Endothelial cell of umbilical vein (primary cell): ENCODE measurements around the gene NDUFA6.
"Not testable (repeated sequence)": the region's sequence is repeated elsewhere in the genome, so short reads cannot be mapped to it uniquely, and the experiment has no call there.

Experiments
- EZH2 ChIP-seq: IDR thresholded peaks from 2 replicates; pipeline ENCODE4 v1.6.1; 2012; ENCODE audit warnings: borderline replicate concordance, low read depth, mild to moderate bottlenecking, moderate library complexity, low read length, inconsistent platforms; ENCODE audit not compliant: severe bottlenecking
- FOS ChIP-seq: IDR thresholded peaks from 2 replicates; pipeline ENCODE4 v1.6.1; 2011; ENCODE audit warnings: mild to moderate bottlenecking, low read length, moderate library complexity, borderline replicate concordance; ENCODE audit not compliant: insufficient read depth
- JUN ChIP-seq: IDR thresholded peaks from 2 replicates; pipeline ENCODE4 v1.6.1; 2011; ENCODE audit warnings: borderline replicate concordance, low read depth; ENCODE audit not compliant: insufficient read length, insufficient read depth
- MYC ChIP-seq: IDR thresholded peaks from one replicate; pipeline ENCODE4 v1.6.1; 2011; ENCODE audit warnings: mild to moderate bottlenecking, low read depth, low read length
- POLR2A ChIP-seq: IDR thresholded peaks from 2 replicates; pipeline ENCODE4 v1.6.1; 2012; ENCODE audit warnings: low read depth, mild to moderate bottlenecking, control low read depth, low read length
- POLR2AphosphoS5 ChIP-seq: IDR thresholded peaks from 2 replicates; pipeline ENCODE4 v1.6.1; 2012; ENCODE audit warnings: low read depth, mild to moderate bottlenecking, control low read depth, low read length, moderate library complexity; ENCODE audit not compliant: insufficient read depth
- TF ChIP-seq, protein P1 (sequence below), 2 donors: IDR thresholded peaks; 1 replicate in 1 of 2; 2 replicates in 1 of 2; pipeline ENCODE4 v1.5.1; 2011; ENCODE audit warnings: low read length in 2 of 2, mild to moderate bottlenecking in 2 of 2, moderate library complexity in 2 of 2, control low read depth in 1 of 2, inconsistent platforms in 1 of 2, low read depth in 1 of 2; ENCODE audit not compliant: insufficient read depth in 1 of 2; ENCODE audit errors: extremely low read depth in 1 of 2
- TF ChIP-seq, protein P2 (sequence below): IDR thresholded peaks from 2 replicates; pipeline ENCODE4 v1.6.1; 2011; ENCODE audit not compliant: insufficient read depth, insufficient read length

DNA sequence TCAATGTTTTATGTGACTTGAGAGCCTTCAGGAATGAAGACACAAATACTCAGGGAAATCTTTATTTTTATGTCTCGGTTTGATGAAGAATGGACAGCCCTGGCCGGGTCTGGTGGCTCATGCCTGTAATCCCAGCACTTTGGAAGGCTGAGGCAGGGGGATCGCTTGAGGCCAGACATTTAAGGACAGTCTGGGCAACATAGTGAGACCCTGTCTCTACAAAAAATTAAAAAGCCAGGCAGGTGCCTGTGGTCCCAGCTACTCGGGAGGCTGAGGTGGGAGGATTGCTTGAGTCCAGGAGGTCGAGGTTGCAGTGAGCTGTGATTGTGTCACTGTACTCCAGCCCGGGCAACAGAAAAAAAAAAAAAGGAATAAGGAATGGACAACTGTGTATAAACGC lies 19.1 kb downstream of the NDUFA6 start:
- TF ChIP-seq, protein P1, sequence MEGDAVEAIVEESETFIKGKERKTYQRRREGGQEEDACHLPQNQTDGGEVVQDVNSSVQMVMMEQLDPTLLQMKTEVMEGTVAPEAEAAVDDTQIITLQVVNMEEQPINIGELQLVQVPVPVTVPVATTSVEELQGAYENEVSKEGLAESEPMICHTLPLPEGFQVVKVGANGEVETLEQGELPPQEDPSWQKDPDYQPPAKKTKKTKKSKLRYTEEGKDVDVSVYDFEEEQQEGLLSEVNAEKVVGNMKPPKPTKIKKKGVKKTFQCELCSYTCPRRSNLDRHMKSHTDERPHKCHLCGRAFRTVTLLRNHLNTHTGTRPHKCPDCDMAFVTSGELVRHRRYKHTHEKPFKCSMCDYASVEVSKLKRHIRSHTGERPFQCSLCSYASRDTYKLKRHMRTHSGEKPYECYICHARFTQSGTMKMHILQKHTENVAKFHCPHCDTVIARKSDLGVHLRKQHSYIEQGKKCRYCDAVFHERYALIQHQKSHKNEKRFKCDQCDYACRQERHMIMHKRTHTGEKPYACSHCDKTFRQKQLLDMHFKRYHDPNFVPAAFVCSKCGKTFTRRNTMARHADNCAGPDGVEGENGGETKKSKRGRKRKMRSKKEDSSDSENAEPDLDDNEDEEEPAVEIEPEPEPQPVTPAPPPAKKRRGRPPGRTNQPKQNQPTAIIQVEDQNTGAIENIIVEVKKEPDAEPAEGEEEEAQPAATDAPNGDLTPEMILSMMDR (IDR thresholded peaks at IDR 0.05; ENCODE audit: extremely low read depth in 1 of 2, insufficient read depth in 1 of 2, low read depth in 1 of 2, low read length in 2 of 2): not testable (repeated sequence)
- TF ChIP-seq POLR2A, JUN, EZH2, POLR2AphosphoS5, FOS, MYC: not testable (repeated sequence)
- TF ChIP-seq, protein P2, sequence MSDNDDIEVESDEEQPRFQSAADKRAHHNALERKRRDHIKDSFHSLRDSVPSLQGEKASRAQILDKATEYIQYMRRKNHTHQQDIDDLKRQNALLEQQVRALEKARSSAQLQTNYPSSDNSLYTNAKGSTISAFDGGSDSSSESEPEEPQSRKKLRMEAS: not testable (repeated sequence)
